Measurements from ENCODE around the gene STK32C. TPM values are rescaled to one million over a fixed set of nuclear protein-coding genes. Genes with fewer than 3 reads are reported as not detected.
"Not testable (repeated sequence)": the region's sequence is repeated elsewhere in the genome, so short reads cannot be mapped to it uniquely, and the experiment has no call there.

Gene STK32C
- total RNA-seq, 2 donors from 2014 or later: 7.2 to 21.5 TPM

DNA sequence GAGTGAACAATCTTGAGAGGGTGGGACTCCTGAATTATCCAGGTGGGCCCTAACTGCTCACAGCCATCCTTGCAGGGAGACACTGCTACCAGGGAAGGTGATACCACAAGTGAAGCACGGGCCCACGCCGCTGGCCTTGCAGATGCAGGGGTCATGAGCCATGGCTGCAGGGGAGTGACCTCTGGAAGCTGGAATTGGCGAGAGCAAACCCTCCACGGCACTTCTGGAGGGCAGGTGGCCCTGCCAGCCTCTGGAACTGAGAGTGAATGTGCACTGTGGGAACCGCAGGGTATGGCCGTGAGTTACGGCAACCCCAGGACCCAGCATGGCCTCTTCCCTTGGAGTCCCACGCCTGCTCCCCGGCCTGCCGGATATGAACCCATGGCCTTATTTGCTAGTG is 37.5 kb downstream of the STK32C start:
- intact Hi-C loops (cut with DNase I): no loop called here
- no peak for DNase-seq (ENCODE audit: low spot score)
- Histone ChIP-seq H3K27me3 (replicated peaks; ENCODE audit: insufficient read depth) (no peaks in the 10 kb centered on the region), H3K4me3 (no peak overlapping the region), H3K9me3 (no peaks in the 10 kb centered on the region), H3K27ac (no peak overlapping the region), H3K36me3 (no peaks in the 10 kb centered on the region), H3K4me1 (replicated peaks) (peaks cover 3% of the 10 kb centered on the region)
- 93% methylated on average over 11 of the region's 11 CpGs for WGBS
- TF ChIP-seq POLR2A (IDR thresholded peaks at IDR 0.05) (no peak), POLR2AphosphoS5 (IDR thresholded peaks at IDR 0.05) (no peak)
- TF ChIP-seq, protein P1, sequence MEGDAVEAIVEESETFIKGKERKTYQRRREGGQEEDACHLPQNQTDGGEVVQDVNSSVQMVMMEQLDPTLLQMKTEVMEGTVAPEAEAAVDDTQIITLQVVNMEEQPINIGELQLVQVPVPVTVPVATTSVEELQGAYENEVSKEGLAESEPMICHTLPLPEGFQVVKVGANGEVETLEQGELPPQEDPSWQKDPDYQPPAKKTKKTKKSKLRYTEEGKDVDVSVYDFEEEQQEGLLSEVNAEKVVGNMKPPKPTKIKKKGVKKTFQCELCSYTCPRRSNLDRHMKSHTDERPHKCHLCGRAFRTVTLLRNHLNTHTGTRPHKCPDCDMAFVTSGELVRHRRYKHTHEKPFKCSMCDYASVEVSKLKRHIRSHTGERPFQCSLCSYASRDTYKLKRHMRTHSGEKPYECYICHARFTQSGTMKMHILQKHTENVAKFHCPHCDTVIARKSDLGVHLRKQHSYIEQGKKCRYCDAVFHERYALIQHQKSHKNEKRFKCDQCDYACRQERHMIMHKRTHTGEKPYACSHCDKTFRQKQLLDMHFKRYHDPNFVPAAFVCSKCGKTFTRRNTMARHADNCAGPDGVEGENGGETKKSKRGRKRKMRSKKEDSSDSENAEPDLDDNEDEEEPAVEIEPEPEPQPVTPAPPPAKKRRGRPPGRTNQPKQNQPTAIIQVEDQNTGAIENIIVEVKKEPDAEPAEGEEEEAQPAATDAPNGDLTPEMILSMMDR (IDR thresholded peaks at IDR 0.05): no peak

- H3K36me3 ChIP-seq: no peaks in the 10 kb centered on the region
- DNase-seq (ENCODE audit: low spot score): no peak
- no peaks in the 10 kb centered on the region for H3K9me3 ChIP-seq
- H3K4me3 ChIP-seq: no peak overlapping the region
- H3K4me1 ChIP-seq (replicated peaks): peaks cover 5% of the 10 kb centered on the region
- no peaks in the 10 kb centered on the region for H3K27me3 ChIP-seq (replicated peaks; ENCODE audit: insufficient read depth)
- no peak overlapping the region for H3K27ac ChIP-seq
- 83% methylated on average over 16 of the region's 21 CpGs for WGBS
- TF ChIP-seq POLR2AphosphoS5 (IDR thresholded peaks at IDR 0.05): no peak
- no peak for TF ChIP-seq POLR2A (IDR thresholded peaks at IDR 0.05)
- TF ChIP-seq, protein P1 (IDR thresholded peaks at IDR 0.05): no peak
- intact Hi-C loops (cut with DNase I): no loop called here
Observed at GRCh38 chr10:132269266-132270230, 38.2 kb downstream of the STK32C start.

DNA sequence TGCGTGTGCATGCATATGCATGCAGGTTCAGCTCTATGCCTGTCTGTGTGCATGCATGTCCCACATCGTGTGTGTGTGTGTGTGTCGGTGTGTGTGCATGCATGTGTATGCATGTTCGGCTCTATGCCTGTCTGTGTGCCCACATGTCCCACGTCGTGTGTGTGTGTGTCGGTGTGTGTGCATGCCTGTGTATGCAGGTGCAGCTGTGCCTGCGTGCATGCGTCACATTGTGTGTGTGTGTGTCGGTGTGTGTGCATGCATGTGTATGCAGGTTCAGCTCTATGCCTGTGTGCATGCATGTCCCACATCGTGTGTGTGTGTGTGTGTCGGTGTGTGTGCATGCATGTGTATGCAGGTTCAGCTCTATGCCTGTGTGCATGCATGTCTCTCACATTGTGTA is 39.8 kb downstream of the STK32C start:
- H3K9me3 ChIP-seq; H3K27me3 ChIP-seq (replicated peaks; ENCODE audit: insufficient read depth); H3K36me3 ChIP-seq; H3K27ac ChIP-seq; H3K4me3 ChIP-seq; H3K4me1 ChIP-seq (replicated peaks); intact Hi-C loops (cut with DNase I); DNase-seq (ENCODE audit: low spot score): not testable (repeated sequence)
- 93% methylated on average over 10 of the region's 12 CpGs for WGBS

- intact Hi-C loops (cut with DNase I): no loop called here
- DNase-seq (ENCODE audit: low spot score): no peak
- no peaks in the 10 kb centered on the region for H3K27me3 ChIP-seq (replicated peaks; ENCODE audit: insufficient read depth)
- no peaks in the 10 kb centered on the region for H3K36me3 ChIP-seq
- 34% methylated on average over 21 of the region's 25 CpGs for WGBS
- H3K4me1 ChIP-seq (replicated peaks): peaks cover 5% of the 10 kb centered on the region
- no peak overlapping the region for H3K27ac ChIP-seq
- H3K4me3 ChIP-seq: no peak overlapping the region
- TF ChIP-seq POLR2AphosphoS5 (IDR thresholded peaks at IDR 0.05) (no peak), POLR2A (IDR thresholded peaks at IDR 0.05) (no peak)
- TF ChIP-seq, protein P1 (IDR thresholded peaks at IDR 0.05): no peak
- no peaks in the 10 kb centered on the region for H3K9me3 ChIP-seq
Observed at GRCh38 chr10:132266594-132267161, 41.1 kb downstream of the STK32C start.

DNA sequence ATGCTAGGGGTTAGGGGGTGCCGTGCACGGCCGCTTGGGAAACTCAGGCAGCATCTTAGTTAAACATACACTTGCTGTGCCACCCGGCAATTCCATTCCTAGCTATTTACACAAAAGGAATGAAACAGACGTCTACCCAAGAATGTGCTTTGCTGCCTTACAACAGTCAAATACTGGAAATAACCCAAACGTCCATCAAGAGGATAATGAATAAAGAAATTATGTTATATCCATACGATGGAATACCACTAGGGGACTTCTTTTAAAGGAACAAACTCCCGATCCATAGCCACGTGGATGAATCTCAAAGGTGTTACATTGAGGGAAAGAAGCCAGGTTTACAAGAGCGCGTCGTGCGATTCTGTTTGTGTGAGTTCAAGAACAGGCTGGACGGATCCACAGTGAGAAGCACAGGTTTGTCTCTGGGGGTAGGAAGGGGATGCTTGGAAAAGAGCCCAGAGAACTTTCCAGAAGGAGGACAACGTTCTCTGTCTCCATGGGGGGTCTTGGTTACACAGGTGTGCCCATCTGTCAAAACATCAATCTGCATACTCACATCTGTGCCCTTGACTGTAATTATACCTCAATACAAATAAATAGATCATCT is 41.8 kb downstream of the STK32C start:
- no peaks in the 10 kb centered on the region for H3K36me3 ChIP-seq
- H3K4me3 ChIP-seq: no peak overlapping the region
- WGBS: 15% methylated on average over 15 of the region's 15 CpGs
- H3K27ac ChIP-seq: no peak overlapping the region
- H3K27me3 ChIP-seq (replicated peaks; ENCODE audit: insufficient read depth): no peaks in the 10 kb centered on the region
- DNase-seq (ENCODE audit: low spot score): no peak
- H3K4me1 ChIP-seq (replicated peaks): peaks cover 5% of the 10 kb centered on the region
- no peaks in the 10 kb centered on the region for H3K9me3 ChIP-seq
- TF ChIP-seq POLR2AphosphoS5 (IDR thresholded peaks at IDR 0.05): no peak
- TF ChIP-seq POLR2A (IDR thresholded peaks at IDR 0.05): no peak
- TF ChIP-seq, protein P1 (IDR thresholded peaks at IDR 0.05): no peak
- intact Hi-C loops (cut with DNase I): no loop called here

Measured in prostate gland (tissue), 2 donors.